HG03139 (cell line): ENCODE data around the gene LAPTM4A.
"Not testable (repeated sequence)": the region's sequence is repeated elsewhere in the genome, so short reads cannot be mapped to it uniquely, and the experiment has no call there.

Experiments used
- ATAC-seq: cut with Tn5 transposase; IDR thresholded peaks from one replicate; pipeline ENCODE4 v1.9.1; 2021; ENCODE audit not compliant: unreplicated experiment

The LAPTM4A gene

DNA sequence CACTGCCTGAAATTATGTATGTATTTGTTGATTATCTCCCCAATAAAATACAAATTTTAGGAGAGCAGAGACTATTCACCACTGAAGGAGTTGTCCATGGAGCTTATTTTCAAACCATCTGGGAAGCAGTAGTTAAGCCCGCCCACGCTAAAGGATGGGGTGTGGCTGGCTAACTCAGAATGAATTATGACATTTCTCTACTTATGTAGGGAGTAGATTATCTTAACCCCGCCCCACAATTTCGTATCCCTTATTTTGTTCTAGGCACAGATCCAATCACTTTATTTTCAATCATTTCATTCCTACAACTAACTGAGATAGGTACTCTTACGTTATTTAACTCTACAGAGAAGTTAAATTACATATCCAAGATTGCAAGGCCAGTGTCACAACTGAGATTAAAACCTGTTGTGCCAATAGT, 1.4 kb upstream of the LAPTM4A start:
- ATAC-seq, result no peak

GRCh38 chr2:20052229-20052851, 912 bp upstream of the LAPTM4A start:
- no peak for ATAC-seq

GRCh38 chr2:20050646-20051531, 539 bp downstream of the LAPTM4A start:
- ATAC-seq, result peak; percentile 5

DNA sequence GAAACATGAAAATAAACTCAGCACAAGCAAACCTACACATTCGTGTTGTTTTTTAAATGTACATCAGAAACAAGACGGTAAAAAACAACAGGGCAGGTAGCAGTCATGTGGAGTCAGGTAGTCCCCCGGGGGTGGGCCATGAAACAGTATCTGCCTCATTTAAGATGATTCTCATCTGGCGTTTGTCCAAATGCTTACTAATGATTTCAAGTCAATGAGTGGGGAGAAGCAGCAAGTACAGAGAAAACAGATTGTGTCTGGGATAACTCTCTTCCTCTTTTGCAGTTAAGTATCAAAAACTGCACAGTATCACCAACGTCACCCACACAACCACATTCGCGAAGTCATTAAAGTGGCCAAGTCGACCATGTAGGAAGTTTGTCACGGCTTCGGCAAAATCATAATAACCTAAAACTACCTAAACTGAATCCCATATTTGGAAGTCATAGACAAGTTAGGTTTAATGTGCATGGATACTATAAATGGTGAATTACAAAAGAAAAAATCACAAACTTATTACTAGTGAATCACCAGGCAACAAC, 1.3 kb downstream of the LAPTM4A start:
- ATAC-seq, result peak; percentile 15

DNA sequence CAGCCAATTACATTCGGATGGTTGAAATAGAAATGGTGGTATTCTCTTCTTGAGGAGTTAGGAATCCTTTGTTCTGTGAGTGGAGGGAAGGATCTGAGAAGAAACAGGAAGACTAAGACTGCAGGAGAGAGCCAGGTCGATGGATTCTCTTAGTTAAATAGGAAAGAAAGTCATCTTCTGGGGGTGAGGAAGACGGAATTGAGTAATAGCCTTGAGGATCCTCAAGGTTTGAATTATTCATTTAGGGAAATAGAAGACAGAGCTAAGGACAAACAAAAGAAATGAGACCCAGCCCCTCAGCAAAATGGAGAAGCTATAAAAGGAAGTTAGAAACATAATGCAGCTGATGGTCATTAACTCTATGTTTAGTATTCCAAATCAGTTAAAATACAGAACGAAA, 1.8 kb downstream of the LAPTM4A start:
- no peak for ATAC-seq

GRCh38 chr2:20048488-20049448, 2.7 kb downstream of the LAPTM4A start:
- ATAC-seq, result no peak

DNA sequence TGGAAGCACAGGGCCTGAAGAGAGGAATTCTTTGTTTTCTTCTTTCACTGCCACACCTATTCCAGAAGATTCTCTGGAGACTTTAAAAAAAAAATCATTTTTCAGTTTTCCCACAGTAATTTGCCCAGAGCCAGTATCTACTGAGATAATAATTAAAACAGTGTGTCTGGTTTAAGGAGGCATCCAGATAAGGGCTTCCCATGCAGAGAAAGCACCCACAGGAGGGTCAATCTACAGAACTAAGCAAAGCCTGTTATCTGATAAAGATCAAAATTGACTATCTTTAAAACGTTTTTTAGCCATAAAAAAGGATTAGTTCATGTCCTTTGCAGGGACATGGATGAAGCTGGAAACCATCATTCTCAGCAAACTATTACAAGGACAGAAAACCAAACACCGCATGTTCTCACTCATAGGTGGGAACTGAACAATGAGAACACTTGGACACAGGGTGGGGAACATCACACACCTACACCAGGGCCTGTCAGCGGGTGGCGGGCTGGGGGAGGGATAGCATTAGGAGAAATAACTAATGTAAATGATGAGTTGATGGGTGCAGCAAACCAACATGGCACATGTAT, 5.6 kb downstream of the LAPTM4A start:
- ATAC-seq, result not testable (repeated sequence)

DNA sequence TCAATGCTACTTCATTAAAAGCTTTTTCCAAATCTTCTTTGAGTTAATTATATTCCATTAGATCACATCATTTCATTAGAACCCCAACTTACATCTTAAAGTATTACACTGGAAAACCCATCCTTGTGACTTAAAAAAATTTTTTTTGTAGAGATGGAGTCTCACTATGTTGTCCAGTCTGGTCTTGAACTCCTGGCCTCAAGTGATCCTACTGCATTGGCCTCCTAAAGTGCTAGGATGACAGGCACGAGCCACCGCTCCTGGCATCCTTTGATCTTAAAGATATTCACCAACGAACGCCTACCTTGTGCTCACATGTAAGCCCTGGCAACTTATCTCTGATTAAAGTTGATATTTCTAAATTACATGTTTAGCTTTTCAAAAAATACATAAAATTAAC, 6.7 kb downstream of the LAPTM4A start:
- no peak for ATAC-seq

DNA sequence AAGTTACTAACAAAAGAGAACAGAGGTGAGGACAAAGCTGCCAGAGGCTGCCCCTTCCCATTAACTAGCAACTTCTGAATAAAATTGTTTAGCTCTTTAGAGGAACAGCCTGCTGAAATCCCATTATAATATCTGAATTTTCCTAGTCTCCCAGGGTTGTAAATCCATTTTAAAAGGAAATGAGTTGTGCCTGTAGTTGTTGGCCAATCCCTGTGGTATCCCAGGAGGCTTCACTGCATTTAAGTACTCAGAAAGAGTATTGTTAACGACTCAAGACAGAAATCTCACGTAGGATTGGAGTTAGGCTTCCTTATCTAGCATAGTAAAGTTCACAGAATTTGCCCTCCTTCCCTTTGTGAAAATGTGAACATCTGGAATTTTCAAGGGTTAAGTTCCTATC, 8.9 kb downstream of the LAPTM4A start:
- ATAC-seq, result no peak

DNA sequence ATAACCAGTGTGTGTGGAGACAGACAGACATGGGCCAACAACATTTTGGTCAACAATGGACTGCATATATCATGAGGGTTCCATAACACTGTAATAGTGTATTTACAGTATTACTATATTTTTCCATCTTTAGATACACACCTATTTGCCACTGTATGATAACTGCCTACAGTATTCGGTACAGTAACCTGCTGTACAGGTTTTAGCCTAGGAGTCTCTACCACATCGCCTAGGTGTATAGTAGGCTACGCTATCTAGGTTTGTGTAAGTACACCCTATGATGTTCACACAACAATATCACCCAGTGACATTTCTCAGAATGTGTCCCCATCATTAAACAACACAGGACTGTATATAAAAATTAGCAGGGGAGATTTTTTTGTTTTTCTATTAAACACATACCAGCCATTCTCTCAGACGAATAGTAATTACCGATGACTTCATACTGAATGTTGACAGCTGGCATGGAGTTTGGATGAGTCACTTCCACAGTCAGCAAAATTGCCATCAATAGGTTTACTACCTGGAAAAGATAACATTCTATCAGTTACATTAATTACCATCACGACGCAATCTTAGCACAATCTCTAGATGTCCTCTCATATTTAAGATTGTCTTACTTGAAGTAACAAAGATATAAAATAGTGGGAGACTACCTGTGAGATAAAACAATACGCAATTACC, 10.8 kb downstream of the LAPTM4A start:
- no peak for ATAC-seq

GRCh38 chr2:20037660-20038059, 13.8 kb downstream of the LAPTM4A start:
- ATAC-seq, result no peak

DNA sequence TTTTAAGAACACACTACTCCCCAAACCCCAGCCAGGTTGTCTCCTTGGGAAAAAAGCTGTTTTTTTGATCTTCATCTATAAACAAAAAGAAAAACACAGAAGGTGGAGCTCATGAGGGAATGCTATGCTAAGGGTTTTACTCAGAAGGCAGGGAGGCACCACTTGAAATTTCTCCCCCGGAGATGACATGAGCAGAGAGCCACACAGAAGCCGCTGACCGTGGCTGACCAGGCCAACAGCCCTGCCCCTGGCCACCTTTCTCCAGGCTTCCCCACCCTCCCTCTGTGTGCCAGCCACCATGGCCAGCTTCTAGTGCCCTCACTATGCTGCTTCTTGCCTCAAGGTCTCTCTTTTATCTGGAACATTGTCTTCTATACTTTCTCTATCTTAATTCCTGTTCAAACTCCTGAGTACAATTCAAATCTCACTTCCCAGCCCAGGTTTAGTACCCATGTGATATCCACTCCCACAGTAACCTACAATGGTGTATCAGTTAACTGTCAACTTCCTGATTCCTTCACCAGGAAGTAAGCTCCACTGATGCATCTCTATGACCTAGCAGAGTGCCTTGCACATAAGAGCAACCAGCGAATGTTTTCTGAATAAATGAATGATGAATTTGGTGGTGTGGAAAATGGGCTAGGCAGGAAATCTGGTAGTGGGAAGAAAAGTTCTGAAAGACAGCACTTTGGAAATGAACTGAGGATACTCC, 15.3 kb downstream of the LAPTM4A start:
- no peak for ATAC-seq

DNA sequence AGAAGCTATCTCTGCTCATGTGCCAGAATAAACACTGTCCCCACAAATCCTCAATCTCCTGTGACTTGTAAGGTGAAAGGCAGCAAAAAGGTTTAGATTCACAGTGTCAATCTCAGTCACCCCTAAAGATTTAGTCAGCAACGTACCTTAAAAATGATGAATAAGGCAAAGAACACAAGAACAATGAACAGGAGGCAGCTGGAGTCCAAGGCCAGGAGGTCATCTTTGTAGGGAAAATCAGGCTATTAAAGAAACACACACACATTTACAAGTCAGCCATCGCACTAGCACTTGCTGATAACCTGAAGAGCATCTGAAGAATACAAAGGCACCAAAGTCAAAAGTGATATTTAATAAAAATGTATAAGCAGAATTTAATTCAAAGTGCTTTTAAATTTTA, 16.6 kb downstream of the LAPTM4A start:
- no peak for ATAC-seq

DNA sequence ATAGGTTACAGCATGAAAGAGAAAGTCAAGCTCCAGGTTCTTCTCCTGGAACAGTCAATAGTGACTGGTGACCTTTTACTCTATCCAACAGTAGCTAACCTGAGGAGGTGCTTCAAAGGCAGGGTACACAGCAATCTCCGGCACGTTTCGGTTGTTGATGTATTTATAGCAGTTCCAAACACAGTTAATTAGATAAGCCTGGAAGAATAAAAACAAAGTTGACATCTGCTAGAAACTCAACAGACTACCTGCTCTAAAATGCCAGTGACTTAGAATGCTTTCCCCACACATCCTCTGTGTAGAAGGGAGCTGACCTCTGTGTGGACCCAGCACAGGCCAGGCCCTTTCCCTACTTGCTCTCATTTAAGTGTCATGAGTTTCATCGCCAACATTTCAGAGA, 17.2 kb downstream of the LAPTM4A start:
- no peak for ATAC-seq

- ATAC-seq, result no peak
These were observed 18.1 kb downstream of the LAPTM4A start for GRCh38 chr2:20033322-20033721.

DNA sequence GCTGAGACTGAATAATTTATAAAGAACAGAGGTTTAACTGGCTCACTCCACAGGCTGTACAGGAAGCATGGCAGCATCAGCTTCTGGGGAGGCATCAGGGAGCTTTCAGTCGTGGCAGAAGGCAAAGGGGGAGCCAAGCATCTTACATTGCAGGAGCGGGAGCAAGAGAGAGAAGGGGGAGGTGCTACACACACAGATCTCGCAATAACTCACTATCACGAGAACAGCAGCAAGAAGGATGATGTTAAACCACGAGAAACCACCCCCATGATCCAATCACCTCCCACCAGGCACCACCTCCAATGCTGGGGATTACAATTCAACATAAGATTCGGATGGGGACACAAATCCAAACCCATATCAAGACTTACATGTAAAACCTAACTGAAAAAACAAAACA, 21.2 kb downstream of the LAPTM4A start:
- no peak for ATAC-seq

- ATAC-seq, result no peak
These were observed 23.6 kb downstream of the LAPTM4A start for GRCh38 chr2:20027705-20028434.

GRCh38 chr2:20027260-20027677, 24.2 kb downstream of the LAPTM4A start:
- ATAC-seq, result no peak
